ENCODE results near the gene OR13C3.

DNA sequence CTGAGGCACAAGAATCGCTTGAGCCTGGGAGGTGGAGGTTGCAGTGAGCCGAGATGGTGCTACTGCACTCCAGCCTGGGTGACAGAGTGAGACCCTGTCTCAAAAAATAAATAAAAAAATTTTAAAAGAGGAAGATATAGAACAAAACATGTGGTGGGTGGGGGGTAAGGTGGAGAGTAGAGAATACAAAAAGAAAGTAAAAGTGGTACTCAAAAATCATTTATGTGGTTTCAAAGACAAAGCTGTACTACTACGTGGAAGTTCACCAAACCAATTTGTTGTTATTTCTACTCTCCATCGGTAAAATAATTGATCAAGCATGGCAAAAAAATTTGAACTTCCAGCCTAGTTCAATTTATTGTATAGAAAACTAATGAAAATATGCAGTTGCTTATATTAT, 8.0 kb upstream of the OR13C3 start:
- no peak for TF ChIP-seq POLR2A (IDR thresholded peaks at IDR 0.05; ENCODE audit: low read depth, low read length)
- no peak for TF ChIP-seq RFX5 (IDR thresholded peaks at IDR 0.05; ENCODE audit: low read depth, low read length)
- TF ChIP-seq, protein P1, sequence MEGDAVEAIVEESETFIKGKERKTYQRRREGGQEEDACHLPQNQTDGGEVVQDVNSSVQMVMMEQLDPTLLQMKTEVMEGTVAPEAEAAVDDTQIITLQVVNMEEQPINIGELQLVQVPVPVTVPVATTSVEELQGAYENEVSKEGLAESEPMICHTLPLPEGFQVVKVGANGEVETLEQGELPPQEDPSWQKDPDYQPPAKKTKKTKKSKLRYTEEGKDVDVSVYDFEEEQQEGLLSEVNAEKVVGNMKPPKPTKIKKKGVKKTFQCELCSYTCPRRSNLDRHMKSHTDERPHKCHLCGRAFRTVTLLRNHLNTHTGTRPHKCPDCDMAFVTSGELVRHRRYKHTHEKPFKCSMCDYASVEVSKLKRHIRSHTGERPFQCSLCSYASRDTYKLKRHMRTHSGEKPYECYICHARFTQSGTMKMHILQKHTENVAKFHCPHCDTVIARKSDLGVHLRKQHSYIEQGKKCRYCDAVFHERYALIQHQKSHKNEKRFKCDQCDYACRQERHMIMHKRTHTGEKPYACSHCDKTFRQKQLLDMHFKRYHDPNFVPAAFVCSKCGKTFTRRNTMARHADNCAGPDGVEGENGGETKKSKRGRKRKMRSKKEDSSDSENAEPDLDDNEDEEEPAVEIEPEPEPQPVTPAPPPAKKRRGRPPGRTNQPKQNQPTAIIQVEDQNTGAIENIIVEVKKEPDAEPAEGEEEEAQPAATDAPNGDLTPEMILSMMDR (conservative IDR thresholded peaks at IDR 0.05; ENCODE audit: low read depth, low read length) = no peak
- TF ChIP-seq MAFK (IDR thresholded peaks at IDR 0.05; ENCODE audit: low read depth, low read length) = no peak
- TF ChIP-seq SMC3 (IDR thresholded peaks at IDR 0.05; ENCODE audit: low read depth, low read length) = no peak
- no peak for TF ChIP-seq MXI1 (IDR thresholded peaks at IDR 0.05; ENCODE audit: borderline replicate concordance, low read depth, low read length)
- TF ChIP-seq RAD21 (IDR thresholded peaks at IDR 0.05; ENCODE audit: low read length) = no peak
- TF ChIP-seq CEBPB (IDR thresholded peaks at IDR 0.05; ENCODE audit: low read depth, low read length) = no peak
- no peak for TF ChIP-seq NFE2L2 (IDR thresholded peaks at IDR 0.05; ENCODE audit: low read depth, low read length)
- TF ChIP-seq FOS (IDR thresholded peaks at IDR 0.05; ENCODE audit: low read depth, low read length) = no peak
- no peak for TF ChIP-seq RCOR1 (IDR thresholded peaks at IDR 0.05; ENCODE audit: insufficient replicate concordance, low read length)
- no peak for TF ChIP-seq MAZ (IDR thresholded peaks at IDR 0.05; ENCODE audit: borderline replicate concordance, low read depth, low read length)
- no peak for TF ChIP-seq BHLHE40 (IDR thresholded peaks at IDR 0.05; ENCODE audit: low read depth, low read length)
- TF ChIP-seq, protein P2, sequence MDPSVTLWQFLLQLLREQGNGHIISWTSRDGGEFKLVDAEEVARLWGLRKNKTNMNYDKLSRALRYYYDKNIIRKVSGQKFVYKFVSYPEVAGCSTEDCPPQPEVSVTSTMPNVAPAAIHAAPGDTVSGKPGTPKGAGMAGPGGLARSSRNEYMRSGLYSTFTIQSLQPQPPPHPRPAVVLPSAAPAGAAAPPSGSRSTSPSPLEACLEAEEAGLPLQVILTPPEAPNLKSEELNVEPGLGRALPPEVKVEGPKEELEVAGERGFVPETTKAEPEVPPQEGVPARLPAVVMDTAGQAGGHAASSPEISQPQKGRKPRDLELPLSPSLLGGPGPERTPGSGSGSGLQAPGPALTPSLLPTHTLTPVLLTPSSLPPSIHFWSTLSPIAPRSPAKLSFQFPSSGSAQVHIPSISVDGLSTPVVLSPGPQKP (IDR thresholded peaks at IDR 0.05; ENCODE audit: borderline replicate concordance, low read depth, low read length) = no peak
